ENCODE data around the gene TIGD3. TPM values are rescaled to one million over a fixed set of nuclear protein-coding genes. Genes with fewer than 3 reads are reported as not detected.
A peak's percentile ranks its signal among the peaks of the same experiment; 100 is the strongest.
"Not testable (repeated sequence)": the region's sequence is repeated elsewhere in the genome, so short reads cannot be mapped to it uniquely, and the experiment has no call there.

The TIGD3 gene
- total RNA-seq, 2 experiments from 2014 or later, result 0.42 to 0.79 TPM

DNA sequence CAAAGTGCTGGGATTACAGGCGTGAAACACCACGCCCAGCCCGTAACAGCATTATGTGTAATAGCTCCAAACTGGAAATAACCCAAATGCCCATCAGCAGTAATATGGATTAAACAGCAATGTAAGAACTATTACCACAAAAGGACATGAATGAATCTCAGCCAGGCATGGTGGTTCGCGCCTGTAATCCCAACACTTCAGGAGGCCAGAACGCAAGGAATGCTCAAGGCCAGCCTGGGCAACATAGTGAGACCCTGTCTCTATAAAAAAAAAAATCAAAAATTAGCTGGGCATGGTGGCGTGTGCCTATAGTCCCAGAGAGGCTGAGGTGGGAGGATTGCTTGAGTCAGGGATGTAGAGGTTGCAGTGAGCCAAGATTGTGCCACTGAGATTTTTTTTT lies 24.0 kb upstream of the TIGD3 start:
- Mint-ChIP-seq H3K27me3 (no peaks in the 10 kb centered on the region), H3K4me1 (peaks cover 23% of the 10 kb centered on the region), H3K4me3 (no peak overlapping the region), H3K27ac (no peak overlapping the region), H3K9me3 (no peaks in the 10 kb centered on the region), H3K36me3 (ENCODE audit: low read depth) (peaks cover 11% of the 10 kb centered on the region)
- POLR2A ChIA-PET, result interaction anchor here (0.7 kb wide), 1 partner anchor 246 kb away, joined by 4 read pairs; the partner anchor contains the start of gene EHBP1L1
- CTCF ChIA-PET, result interaction anchor here (0.7 to 3.5 kb wide), 19 partner anchors 8 to 512 kb away, joined by 3 to 45 read pairs (median 4); partner anchors contain the start of genes CDC42EP2 and POLA2
- DNase-seq, result no peak

DNA sequence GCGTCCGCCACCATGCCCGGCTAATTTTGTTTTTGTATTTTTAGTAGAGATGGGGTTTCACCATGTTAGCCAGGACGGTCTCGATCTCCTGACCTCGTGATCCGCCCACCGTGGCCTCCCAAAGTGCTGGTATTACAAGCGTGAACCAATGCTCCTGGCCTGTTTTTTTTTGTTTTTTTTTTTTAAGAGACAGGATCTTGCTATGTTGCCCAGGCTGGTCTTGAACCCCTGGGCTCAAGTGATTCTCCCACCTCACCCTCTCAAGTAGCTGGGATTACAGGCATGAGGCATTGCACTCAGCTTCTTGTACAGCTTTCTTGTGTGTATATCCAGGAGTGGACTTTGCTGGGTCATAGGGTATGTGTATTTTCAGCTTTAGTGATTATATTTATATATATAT lies 22.0 kb upstream of the TIGD3 start:
- not testable (repeated sequence) for H3K9me3 Mint-ChIP-seq, H3K27ac Mint-ChIP-seq, H3K4me3 Mint-ChIP-seq, DNase-seq, H3K27me3 Mint-ChIP-seq
- peaks cover 13% of the 10 kb centered on the region for H3K36me3 Mint-ChIP-seq (ENCODE audit: low read depth)
- ChIA-PET CTCF (interaction anchor here (0.7 to 4.2 kb wide), 7 partner anchors 9 to 208 kb away, joined by 3 to 40 read pairs (median 4); partner anchors contain the start of gene CDC42EP2), POLR2A (interaction anchor here (0.6 kb wide), 1 partner anchor 18 kb away, joined by 4 read pairs; the partner anchor contains the start of gene CDC42EP2)
- peaks cover 27% of the 10 kb centered on the region for H3K4me1 Mint-ChIP-seq

DNA sequence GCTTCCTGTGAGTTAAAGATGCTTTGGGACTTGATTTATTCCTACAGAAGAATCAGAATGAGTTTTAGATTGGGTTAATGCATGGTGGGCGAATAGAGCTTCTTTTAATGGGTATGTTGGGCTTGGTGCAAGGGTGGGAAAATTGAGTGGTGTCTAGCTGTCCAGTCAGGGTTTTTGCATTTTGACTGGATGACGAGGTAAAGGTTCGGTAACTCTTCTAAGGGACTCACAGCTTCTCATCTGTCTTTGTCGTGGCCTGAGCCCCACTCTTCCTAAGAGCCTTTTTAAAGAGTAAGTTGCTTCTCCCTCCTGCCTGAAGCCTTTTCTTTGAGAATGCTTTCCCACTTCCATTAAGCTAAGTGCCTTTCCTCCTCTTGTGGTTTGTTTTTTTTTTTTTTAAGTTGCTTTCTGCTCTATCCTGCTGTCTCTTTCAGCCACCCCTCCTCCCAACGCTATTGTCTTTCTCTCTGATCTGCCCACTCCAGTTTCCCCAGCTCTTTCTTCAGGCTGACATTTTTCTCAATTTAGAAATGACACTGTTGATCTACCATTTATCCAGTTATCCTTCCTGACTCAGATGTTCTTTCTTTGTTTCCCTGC lies 19.8 kb upstream of the TIGD3 start:
- H3K9me3 Mint-ChIP-seq, result no peaks in the 10 kb centered on the region
- POLR2A ChIA-PET, result interaction anchor here (0.6 kb wide), 1 partner anchor 281 kb away, joined by 3 read pairs; the partner anchor contains the start of gene PCNX3
- H3K27me3 Mint-ChIP-seq, result no peaks in the 10 kb centered on the region
- DNase-seq, result no peak
- H3K36me3 Mint-ChIP-seq (ENCODE audit: low read depth), result peaks cover 19% of the 10 kb centered on the region
- peak overlapping the region; percentile 83 for H3K4me3 Mint-ChIP-seq
- H3K27ac Mint-ChIP-seq, result peak overlapping the region; percentile 81
- H3K4me1 Mint-ChIP-seq, result peaks cover 34% of the 10 kb centered on the region
- CTCF ChIA-PET, result interaction anchor here (0.7 to 4.2 kb wide), 8 partner anchors 11 to 217 kb away, joined by 3 to 40 read pairs (median 3); partner anchors contain the start of gene CDC42EP2

DNA sequence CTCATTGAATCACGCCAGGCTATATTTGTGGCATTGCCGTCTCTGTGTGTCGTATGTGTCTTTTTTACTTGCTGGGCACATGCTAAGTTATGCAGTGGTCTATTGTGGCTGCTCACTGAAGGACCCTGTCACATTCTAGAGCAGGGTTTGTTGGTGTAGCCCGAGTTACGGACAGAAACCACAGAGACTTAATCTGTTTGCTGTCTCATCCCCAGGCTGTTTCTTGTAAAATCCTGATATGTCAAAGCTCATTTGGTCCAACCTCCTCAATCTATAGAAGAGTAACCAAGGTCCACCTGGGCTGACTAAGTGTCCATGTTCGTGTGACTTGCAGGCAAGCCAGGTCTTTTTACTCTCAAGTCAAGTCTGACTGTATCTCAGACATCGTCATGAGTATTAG lies 15.9 kb upstream of the TIGD3 start:
- H3K4me3 Mint-ChIP-seq, result no peak overlapping the region
- H3K4me1 Mint-ChIP-seq, result peaks cover 31% of the 10 kb centered on the region
- CTCF ChIA-PET, result interaction anchor here (0.6 to 2.3 kb wide), 4 partner anchors 9 to 424 kb away, joined by 3 to 10 read pairs (median 4); no protein-coding TSS in a partner anchor
- no peaks in the 10 kb centered on the region for H3K27me3 Mint-ChIP-seq
- H3K9me3 Mint-ChIP-seq, result no peaks in the 10 kb centered on the region
- no peak overlapping the region for H3K27ac Mint-ChIP-seq
- peaks cover 31% of the 10 kb centered on the region for H3K36me3 Mint-ChIP-seq (ENCODE audit: low read depth)
- POLR2A ChIA-PET, result no interaction called here
- DNase-seq, result no peak

DNA sequence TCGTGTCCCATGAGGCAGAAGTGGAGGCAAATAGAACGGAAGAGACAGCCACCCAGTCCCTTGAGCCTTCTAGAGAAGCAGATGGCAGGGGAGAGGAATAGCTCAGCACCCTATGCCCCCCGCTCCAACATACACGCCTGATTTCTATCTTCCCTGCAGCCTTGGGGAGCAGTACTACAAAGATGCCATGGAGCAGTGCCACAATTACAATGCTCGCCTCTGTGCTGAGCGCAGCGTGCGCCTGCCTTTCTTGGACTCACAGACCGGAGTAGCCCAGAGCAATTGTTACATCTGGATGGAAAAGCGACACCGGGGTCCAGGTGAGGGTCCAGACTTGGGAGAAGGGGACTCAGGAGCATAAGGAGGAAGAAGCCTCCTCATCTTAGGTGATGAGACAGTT lies 14.3 kb upstream of the TIGD3 start:
- peaks cover 33% of the 10 kb centered on the region for H3K36me3 Mint-ChIP-seq (ENCODE audit: low read depth)

DNA sequence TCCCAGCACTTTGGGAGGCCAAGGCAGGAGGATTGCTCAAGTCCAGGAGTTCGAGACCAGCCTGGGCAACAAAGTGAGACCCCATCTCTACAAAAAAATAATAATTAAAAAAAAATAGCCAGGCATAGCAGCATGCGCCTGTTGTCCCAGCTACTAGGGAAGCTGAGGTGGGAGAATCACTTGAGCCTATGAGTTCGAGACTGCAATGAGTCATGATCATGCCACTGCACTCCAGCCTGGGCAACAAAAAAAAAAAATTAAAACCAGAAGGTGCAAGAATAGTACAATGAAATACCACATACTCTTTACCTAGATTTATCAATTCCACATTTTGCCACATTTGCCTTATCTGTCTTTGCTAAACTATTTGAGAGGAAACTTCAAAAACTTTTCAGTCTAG lies 12.7 kb upstream of the TIGD3 start:
- peaks cover 17% of the 10 kb centered on the region for H3K4me1 Mint-ChIP-seq
- H3K36me3 Mint-ChIP-seq (ENCODE audit: low read depth), result peaks cover 40% of the 10 kb centered on the region
- H3K9me3 Mint-ChIP-seq, result no peaks in the 10 kb centered on the region
- H3K4me3 Mint-ChIP-seq, result no peak overlapping the region
- H3K27ac Mint-ChIP-seq, result no peak overlapping the region
- no peaks in the 10 kb centered on the region for H3K27me3 Mint-ChIP-seq
- ChIA-PET POLR2A (no interaction called here), CTCF (interaction anchor here (0.7 to 1.3 kb wide), 2 partner anchors 12 to 180 kb away, joined by 3 to 6 read pairs; no protein-coding TSS in a partner anchor)
- DNase-seq, result no peak

More for the DNA sequence above, 14.3 kb upstream of the TIGD3 start:
- DNase-seq, result no peak
- H3K9me3 Mint-ChIP-seq, result no peaks in the 10 kb centered on the region
- H3K4me1 Mint-ChIP-seq, result peaks cover 22% of the 10 kb centered on the region
- no peaks in the 10 kb centered on the region for H3K27me3 Mint-ChIP-seq
- no peak overlapping the region for H3K4me3 Mint-ChIP-seq
- no peak overlapping the region for H3K27ac Mint-ChIP-seq
- CTCF ChIA-PET, result interaction anchor here (2.3 kb wide), 1 partner anchor 11 kb away, joined by 10 read pairs; no protein-coding TSS in a partner anchor
- POLR2A ChIA-PET, result no interaction called here

DNA sequence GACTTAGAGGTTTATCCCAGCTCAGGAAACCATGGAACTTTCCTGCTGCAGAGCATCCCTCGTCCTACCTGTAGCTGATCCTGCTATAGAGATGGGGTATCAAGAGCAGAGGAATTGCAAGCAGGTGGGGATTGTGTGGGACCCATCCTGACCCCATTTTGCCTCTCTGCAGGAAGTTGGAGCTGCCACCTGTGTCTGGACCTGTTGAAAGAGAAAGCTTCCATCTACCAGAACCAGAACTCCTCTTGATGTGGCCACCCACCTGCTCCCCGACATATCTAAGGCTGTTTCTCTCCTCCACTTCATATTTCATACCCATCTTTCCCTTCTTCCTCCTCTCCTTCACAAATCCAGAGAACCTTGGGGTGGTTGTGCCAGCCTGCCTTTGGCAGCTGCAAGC lies 3.0 kb upstream of the TIGD3 start:
- Mint-ChIP-seq H3K27me3 (no peaks in the 10 kb centered on the region), H3K27ac (no peak overlapping the region), H3K9me3 (no peaks in the 10 kb centered on the region), H3K36me3 (ENCODE audit: low read depth) (peaks cover 26% of the 10 kb centered on the region), H3K4me1 (peaks cover 16% of the 10 kb centered on the region), H3K4me3 (no peak overlapping the region)
- CTCF ChIA-PET, result interaction anchor here (1.0 to 1.6 kb wide), 3 partner anchors 22 to 36 kb away, joined by 3 to 5 read pairs (median 4); no protein-coding TSS in a partner anchor
- no peak for DNase-seq
- POLR2A ChIA-PET, result interaction anchor here (0.6 kb wide), 1 partner anchor 159 kb away, joined by 4 read pairs; no protein-coding TSS in a partner anchor

DNA sequence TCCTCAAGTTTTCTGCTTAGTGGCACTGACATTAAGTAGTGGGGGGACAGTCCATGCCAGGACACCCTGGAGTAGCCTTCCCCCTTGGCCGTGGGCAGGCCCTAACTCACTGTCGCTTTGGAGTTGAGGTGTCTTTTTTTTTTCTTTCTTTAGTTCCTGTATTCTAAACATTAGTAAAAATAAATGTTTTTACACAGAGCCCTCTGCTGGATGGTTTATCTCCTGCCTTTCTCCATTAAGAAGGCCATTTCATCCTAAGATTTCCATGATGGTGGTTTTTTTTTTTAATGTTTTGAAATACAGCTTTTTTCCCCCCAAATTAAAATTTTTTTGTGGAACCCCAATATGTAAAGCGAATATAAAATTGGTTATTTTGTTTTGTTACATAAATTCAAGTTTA lies 1.8 kb upstream of the TIGD3 start:
- Mint-ChIP-seq H3K4me3 (no peak overlapping the region), H3K36me3 (ENCODE audit: low read depth) (peaks cover 23% of the 10 kb centered on the region), H3K4me1 (peaks cover 16% of the 10 kb centered on the region), H3K27ac (no peak overlapping the region), H3K9me3 (no peaks in the 10 kb centered on the region), H3K27me3 (peaks cover 4% of the 10 kb centered on the region)
- DNase-seq, result no peak
- CTCF ChIA-PET, result no interaction called here
- POLR2A ChIA-PET, result no interaction called here

DNA sequence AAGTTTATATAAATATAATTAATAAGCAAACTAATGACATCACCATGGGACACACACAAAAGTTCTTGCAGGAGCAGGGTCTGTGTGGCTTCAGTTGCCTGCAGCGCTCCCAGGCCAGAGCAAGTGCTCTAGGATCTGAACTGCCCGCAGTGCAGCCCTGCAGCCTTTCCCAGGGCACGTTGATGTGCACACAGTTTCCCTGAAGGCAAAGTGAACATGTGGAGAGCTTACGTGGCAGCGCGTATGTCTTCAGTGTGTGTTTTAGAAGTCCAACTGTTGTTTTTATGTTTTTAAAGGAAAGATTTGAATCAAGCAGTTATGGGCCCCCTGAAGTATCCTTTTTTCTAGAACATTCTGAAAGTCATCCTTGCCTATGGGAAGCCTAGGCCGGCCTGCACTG lies 1.2 kb upstream of the TIGD3 start:
- Mint-ChIP-seq H3K9me3 (no peaks in the 10 kb centered on the region), H3K27ac (peak overlapping the region; percentile 58)

DNA sequence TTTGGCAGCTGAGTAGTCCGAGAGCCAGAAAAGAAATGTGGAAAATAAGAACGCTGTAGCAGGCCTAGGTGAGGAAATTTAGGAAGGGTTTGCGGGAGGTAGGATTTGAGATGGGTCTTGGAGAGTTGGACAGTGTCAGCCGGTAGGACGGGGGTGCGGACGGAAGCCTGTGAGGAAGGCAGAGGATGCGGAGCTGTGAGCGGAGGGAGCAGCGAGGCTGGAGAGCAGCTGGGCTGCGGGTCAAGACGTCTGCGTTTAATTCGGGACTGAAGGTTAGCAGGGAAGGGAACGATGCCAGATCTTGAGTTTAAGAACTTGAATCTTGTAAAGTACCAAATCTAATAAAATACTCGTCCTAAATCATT lies 669 bp upstream of the TIGD3 start:
- H3K4me3 Mint-ChIP-seq, result peak overlapping the region; percentile 65
- H3K9me3 Mint-ChIP-seq, result no peaks in the 10 kb centered on the region
- peaks cover 4% of the 10 kb centered on the region for H3K27me3 Mint-ChIP-seq
- no peak for DNase-seq
- CTCF ChIA-PET, result interaction anchor here (0.6 kb wide), 2 partner anchors 107 to 402 kb away, joined by 3 read pairs; no protein-coding TSS in a partner anchor
- peaks cover 16% of the 10 kb centered on the region for H3K4me1 Mint-ChIP-seq
- H3K27ac Mint-ChIP-seq, result peak overlapping the region; percentile 58
- POLR2A ChIA-PET, result no interaction called here
- H3K36me3 Mint-ChIP-seq (ENCODE audit: low read depth), result peaks cover 19% of the 10 kb centered on the region

More for the DNA sequence above, 1.2 kb upstream of the TIGD3 start:
- Mint-ChIP-seq H3K27me3 (peaks cover 4% of the 10 kb centered on the region), H3K4me3 (peak overlapping the region; percentile 51), H3K36me3 (ENCODE audit: low read depth) (peaks cover 23% of the 10 kb centered on the region), H3K4me1 (peaks cover 16% of the 10 kb centered on the region)
- no peak for DNase-seq
- ChIA-PET CTCF (interaction anchor here (0.6 kb wide), 1 partner anchor 108 kb away, joined by 3 read pairs; no protein-coding TSS in a partner anchor), POLR2A (no interaction called here)

DNA sequence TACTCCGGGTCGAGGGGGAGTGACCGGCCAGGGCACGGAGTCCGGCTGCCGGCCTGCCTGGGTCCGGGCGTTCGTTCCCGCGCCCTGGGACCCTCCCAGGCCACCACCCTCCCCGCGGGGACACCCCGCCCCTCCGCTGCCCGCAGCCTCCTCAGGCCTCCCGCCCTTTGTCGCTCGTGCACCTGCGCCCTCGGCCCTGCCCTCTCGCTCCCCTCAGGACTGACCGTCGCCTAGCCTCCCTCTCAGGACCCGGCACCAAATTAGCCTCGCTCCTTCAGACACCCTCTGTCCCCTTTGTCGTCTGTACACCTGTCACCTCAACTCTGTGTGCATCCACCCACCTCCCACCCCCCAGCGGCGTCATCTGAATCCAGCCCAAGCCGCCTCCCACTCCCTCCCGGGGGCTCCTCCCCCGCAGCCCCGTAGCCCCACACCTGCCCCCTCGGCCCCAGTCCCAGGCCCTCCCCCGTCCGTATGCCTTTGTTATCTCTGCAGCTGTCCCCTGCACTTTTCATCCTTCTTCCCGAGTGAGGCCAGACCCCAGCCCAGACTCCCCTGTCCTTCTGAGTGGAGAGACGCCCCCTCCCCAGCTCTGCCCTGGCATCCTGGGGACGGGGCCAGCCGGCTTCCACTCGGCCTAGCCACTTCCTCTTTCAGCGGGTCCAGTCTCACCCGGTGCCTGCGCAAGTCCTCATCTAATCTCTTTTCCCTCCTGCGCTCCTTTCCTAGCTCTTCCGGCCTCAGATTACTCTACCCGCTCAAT lies 643 bp downstream of the TIGD3 start:
- H3K4me1 Mint-ChIP-seq, result peaks cover 16% of the 10 kb centered on the region
- H3K36me3 Mint-ChIP-seq (ENCODE audit: low read depth), result peaks cover 10% of the 10 kb centered on the region

DNA sequence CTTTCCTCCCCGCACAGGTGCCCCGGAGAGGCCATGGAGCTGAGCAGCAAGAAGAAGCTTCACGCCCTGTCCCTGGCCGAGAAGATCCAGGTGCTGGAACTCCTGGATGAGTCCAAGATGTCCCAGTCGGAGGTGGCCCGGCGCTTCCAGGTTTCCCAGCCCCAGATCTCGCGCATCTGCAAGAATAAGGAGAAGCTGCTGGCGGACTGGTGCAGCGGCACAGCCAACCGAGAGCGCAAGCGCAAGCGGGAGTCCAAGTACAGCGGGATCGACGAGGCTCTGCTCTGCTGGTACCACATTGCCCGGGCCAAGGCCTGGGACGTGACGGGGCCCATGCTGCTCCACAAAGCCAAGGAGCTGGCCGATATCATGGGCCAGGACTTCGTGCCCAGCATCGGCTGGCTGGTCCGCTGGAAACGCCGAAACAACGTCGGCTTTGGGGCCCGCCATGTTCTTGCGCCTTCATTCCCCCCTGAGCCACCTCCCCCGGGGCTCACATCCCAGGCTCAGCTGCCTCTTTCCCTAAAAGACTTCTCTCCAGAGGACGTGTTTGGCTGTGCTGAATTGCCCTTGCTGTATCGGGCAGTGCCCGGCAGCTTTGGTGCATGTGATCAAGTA lies 1.3 kb downstream of the TIGD3 start:
- ChIA-PET CTCF (interaction anchor here (0.7 to 1.3 kb wide), 7 partner anchors 9 to 214 kb away, joined by 3 to 4 read pairs (median 3); partner anchors contain the start of gene ZNRD2), POLR2A (no interaction called here)
- H3K4me1 Mint-ChIP-seq, result peaks cover 16% of the 10 kb centered on the region
- peaks cover 10% of the 10 kb centered on the region for H3K36me3 Mint-ChIP-seq (ENCODE audit: low read depth)
- no peak for DNase-seq
- H3K4me3 Mint-ChIP-seq, result peak overlapping the region; percentile 85
- peaks cover 4% of the 10 kb centered on the region for H3K27me3 Mint-ChIP-seq
- H3K9me3 Mint-ChIP-seq, result no peaks in the 10 kb centered on the region
- peak overlapping the region; percentile 68 for H3K27ac Mint-ChIP-seq

More for the DNA sequence above, 643 bp downstream of the TIGD3 start:
- H3K27me3 Mint-ChIP-seq, result peaks cover 4% of the 10 kb centered on the region
- CTCF ChIA-PET, result interaction anchor here (0.9 to 1.3 kb wide), 5 partner anchors 13 to 215 kb away, joined by 3 to 4 read pairs (median 3); partner anchors contain the start of gene ZNRD2
- DNase-seq, result peak; percentile 68
- no peaks in the 10 kb centered on the region for H3K9me3 Mint-ChIP-seq
- peak overlapping the region; percentile 83 for H3K27ac Mint-ChIP-seq
- H3K4me3 Mint-ChIP-seq, result peak overlapping the region; percentile 85
- POLR2A ChIA-PET, result no interaction called here
